Stimulated activated CD4-positive, alpha-beta T cell treated with anti-CD3 and anti-CD28 coated beads, Interleukin-2, amount 100 ng/mL, for 24 hours (primary cell): ENCODE results near the gene SPA17.
A peak's percentile ranks its signal among the peaks of the same experiment; 100 is the strongest.

ENCODE experiments used
- DNase-seq, 2 donors: peaks; one replicate each; pipeline ENCODE4 v3.0.0-alpha.2; 2020

SPA17 gene

GRCh38 chr11:124673333-124674167 is at the start of gene SPA17, which contains the start of gene SIAE:
Gene SPA17 (plus strand): TSS chr11:124673904. CDS start chr11:124675265, 1,361 bp downstream.
Gene SIAE (minus strand): TSS chr11:124673739. CDS start chr11:124673708, 31 bp downstream.
- peak; percentile 86 to 93 for DNase-seq

- no peak for DNase-seq
Measured at GRCh38 chr11:124625504-124626168, 48.1 kb upstream of the SPA17 start.

- no peak for DNase-seq
Measured at GRCh38 chr11:124627546-124627945, 46.2 kb upstream of the SPA17 start.

- no peak for DNase-seq
Measured at GRCh38 chr11:124629961-124630360, 43.7 kb upstream of the SPA17 start.

- DNase-seq: no peak
Measured at GRCh38 chr11:124633355-124633754, 40.3 kb upstream of the SPA17 start.

GRCh38 chr11:124635932-124636331 is 37.8 kb upstream of the SPA17 start:
- no peak for DNase-seq

- DNase-seq: no peak
Measured at GRCh38 chr11:124638500-124638899, 35.2 kb upstream of the SPA17 start.

- no peak for DNase-seq
Measured at GRCh38 chr11:124639186-124639585, 34.5 kb upstream of the SPA17 start.

GRCh38 chr11:124640666-124641065 is 33.0 kb upstream of the SPA17 start:
- DNase-seq: no peak

GRCh38 chr11:124642628-124643027 is 31.1 kb upstream of the SPA17 start:
- DNase-seq: no peak

- no peak for DNase-seq
Measured at GRCh38 chr11:124643042-124643604, 30.6 kb upstream of the SPA17 start.

GRCh38 chr11:124643605-124644425 is 29.9 kb upstream of the SPA17 start:
- no peak for DNase-seq

- DNase-seq: peak; percentile 24 to 25
Measured at GRCh38 chr11:124644426-124645280, 29.1 kb upstream of the SPA17 start.

GRCh38 chr11:124646148-124646547 is 27.6 kb upstream of the SPA17 start:
- DNase-seq: no peak

- no peak for DNase-seq
Measured at GRCh38 chr11:124648610-124649009, 25.1 kb upstream of the SPA17 start.

GRCh38 chr11:124656774-124657630 is 16.7 kb upstream of the SPA17 start:
- DNase-seq: no peak

GRCh38 chr11:124657904-124658303 is 15.8 kb upstream of the SPA17 start:
- DNase-seq: no peak

GRCh38 chr11:124658501-124658900 is 15.2 kb upstream of the SPA17 start:
- DNase-seq: no peak

- DNase-seq: no peak
Measured at GRCh38 chr11:124658986-124659385, 14.7 kb upstream of the SPA17 start.

- DNase-seq: no peak
Measured at GRCh38 chr11:124661553-124661952, 12.2 kb upstream of the SPA17 start.

GRCh38 chr11:124662106-124662505 is 11.6 kb upstream of the SPA17 start:
- DNase-seq: no peak
